ENCODE measurements around the gene ATP5F1C. TPM values are rescaled to one million over a fixed set of nuclear protein-coding genes. Genes with fewer than 3 reads are reported as not detected.
"Not testable (repeated sequence)": the region's sequence is repeated elsewhere in the genome, so short reads cannot be mapped to it uniquely, and the experiment has no call there.

ATP5F1C gene
- 435 TPM for polyA plus RNA-seq (2013, experiment 1 of 2)
- polyA plus RNA-seq (2013, experiment 2 of 2): 440 TPM

GRCh38 chr10:7787857-7788638 is at the start of gene ATP5F1C, which contains the start of gene KIN:
Gene ATP5F1C, plus strand, starts transcription at chr10:7788177. Its CDS starts 31 bp downstream, at chr10:7788208.
Gene KIN, minus strand, starts transcription at chr10:7787993. Its CDS starts 60 bp downstream, at chr10:7787933.
- Histone ChIP-seq H3K4me2 (ENCODE audit: low read length) (peak within 1 kb of the TSS; percentile 96), H3K79me1 (ENCODE audit: low read length) (peaks cover 27% of the 10 kb centered on the region), H2AK5ac (ENCODE audit: low read length) (no peak within 1 kb of the TSS), H3K4me3 (ENCODE audit: low read length) (peak within 1 kb of the TSS; percentile 65), H4K8ac (ENCODE audit: low read depth, low read length) (peak within 1 kb of the TSS; percentile 58), H2BK5ac (ENCODE audit: low read length) (no peak within 1 kb of the TSS), H3K79me2 (ENCODE audit: control insufficient read depth, insufficient read depth, low read length) (peaks cover 71% of the 10 kb centered on the region), H3K36me3 (ENCODE audit: control insufficient read depth, insufficient read depth, low read length) (no peaks in the 10 kb centered on the region), H3K4ac (ENCODE audit: low read depth, low read length) (peak within 1 kb of the TSS; percentile 22), H3K23ac (ENCODE audit: low read length) (peak within 1 kb of the TSS; percentile 29), H4K5ac (ENCODE audit: low read length) (no peak within 1 kb of the TSS), H3K4me1 (ENCODE audit: control insufficient read depth, low read depth, low read length) (no peaks in the 10 kb centered on the region), H2BK120ac (ENCODE audit: low read depth, low read length) (no peak within 1 kb of the TSS), H3K18ac (ENCODE audit: low read length) (peak within 1 kb of the TSS; percentile 16), H2BK15ac (replicated peaks; ENCODE audit: low read depth) (no peak within 1 kb of the TSS), H3K9ac (ENCODE audit: low read length) (peak within 1 kb of the TSS; percentile 94), H3K27ac (ENCODE audit: low read depth, low read length) (no peak within 1 kb of the TSS), H3K27me3 (ENCODE audit: insufficient read depth, low read length, poor library complexity) (no peaks in the 10 kb centered on the region), H3K56ac (ENCODE audit: low read length) (peak within 1 kb of the TSS; percentile 99)
- WGBS (ENCODE audit: extremely low coverage, insufficient coverage, low lambda C conversion rate): no CpG with 5 or more reads among the region's 59 CpGs
- DNase-seq: peak; percentile 98

GRCh38 chr10:7738536-7739407 is 49.2 kb upstream of the ATP5F1C start:
- no peaks in the 10 kb centered on the region for H3K79me2 ChIP-seq (ENCODE audit: control insufficient read depth, insufficient read depth, low read length)
- no peak overlapping the region for H4K5ac ChIP-seq (ENCODE audit: low read length)
- H4K8ac ChIP-seq (ENCODE audit: low read depth, low read length): no peak overlapping the region
- H2BK120ac ChIP-seq (ENCODE audit: low read depth, low read length): no peak overlapping the region
- no peak overlapping the region for H2BK15ac ChIP-seq (replicated peaks; ENCODE audit: low read depth)
- no peak overlapping the region for H3K4ac ChIP-seq (ENCODE audit: low read depth, low read length)
- H3K4me2 ChIP-seq (ENCODE audit: low read length): no peak overlapping the region
- no peak overlapping the region for H3K23ac ChIP-seq (ENCODE audit: low read length)
- H3K56ac ChIP-seq (ENCODE audit: low read length): no peak overlapping the region
- no peak overlapping the region for H2BK5ac ChIP-seq (ENCODE audit: low read length)
- H3K4me1 ChIP-seq (ENCODE audit: control insufficient read depth, low read depth, low read length): no peaks in the 10 kb centered on the region
- H3K9ac ChIP-seq (ENCODE audit: low read length): no peak overlapping the region
- H3K27ac ChIP-seq (ENCODE audit: low read depth, low read length): no peak overlapping the region
- H3K18ac ChIP-seq (ENCODE audit: low read length): no peak overlapping the region
- H3K79me1 ChIP-seq (ENCODE audit: low read length): no peaks in the 10 kb centered on the region
- H2AK5ac ChIP-seq (ENCODE audit: low read length): no peak overlapping the region
- no peak overlapping the region for H3K4me3 ChIP-seq (ENCODE audit: low read length)
- H3K36me3 ChIP-seq (ENCODE audit: control insufficient read depth, insufficient read depth, low read length): no peaks in the 10 kb centered on the region
- no peak for DNase-seq
- no peaks in the 10 kb centered on the region for H3K27me3 ChIP-seq (ENCODE audit: insufficient read depth, low read length, poor library complexity)
- WGBS (ENCODE audit: extremely low coverage, insufficient coverage, low lambda C conversion rate): no CpG with 5 or more reads among the region's 20 CpGs

GRCh38 chr10:7744307-7744706 is 43.7 kb upstream of the ATP5F1C start:
- no peak overlapping the region for H3K23ac ChIP-seq (ENCODE audit: low read length)
- no peak overlapping the region for H3K27ac ChIP-seq (ENCODE audit: low read depth, low read length)
- no peak overlapping the region for H4K5ac ChIP-seq (ENCODE audit: low read length)
- H3K4me3 ChIP-seq (ENCODE audit: low read length): no peak overlapping the region
- no peak for DNase-seq
- H3K36me3 ChIP-seq (ENCODE audit: control insufficient read depth, insufficient read depth, low read length): no peaks in the 10 kb centered on the region
- H3K79me1 ChIP-seq (ENCODE audit: low read length): no peaks in the 10 kb centered on the region
- H3K27me3 ChIP-seq (ENCODE audit: insufficient read depth, low read length, poor library complexity): no peaks in the 10 kb centered on the region
- no peak overlapping the region for H2BK120ac ChIP-seq (ENCODE audit: low read depth, low read length)
- no peak overlapping the region for H3K9ac ChIP-seq (ENCODE audit: low read length)
- no peaks in the 10 kb centered on the region for H3K79me2 ChIP-seq (ENCODE audit: control insufficient read depth, insufficient read depth, low read length)
- no peak overlapping the region for H3K56ac ChIP-seq (ENCODE audit: low read length)
- H2AK5ac ChIP-seq (ENCODE audit: low read length): no peak overlapping the region
- no peak overlapping the region for H3K18ac ChIP-seq (ENCODE audit: low read length)
- H2BK5ac ChIP-seq (ENCODE audit: low read length): no peak overlapping the region
- WGBS (ENCODE audit: extremely low coverage, insufficient coverage, low lambda C conversion rate): no CpG with 5 or more reads among the region's 8 CpGs
- no peak overlapping the region for H3K4ac ChIP-seq (ENCODE audit: low read depth, low read length)
- H2BK15ac ChIP-seq (replicated peaks; ENCODE audit: low read depth): no peak overlapping the region
- no peak overlapping the region for H3K4me2 ChIP-seq (ENCODE audit: low read length)
- no peaks in the 10 kb centered on the region for H3K4me1 ChIP-seq (ENCODE audit: control insufficient read depth, low read depth, low read length)
- H4K8ac ChIP-seq (ENCODE audit: low read depth, low read length): no peak overlapping the region

GRCh38 chr10:7748637-7749036 is 39.3 kb upstream of the ATP5F1C start:
- WGBS (ENCODE audit: extremely low coverage, insufficient coverage, low lambda C conversion rate): no CpG with 5 or more reads among the region's 7 CpGs
- DNase-seq: peak; percentile 55
- H3K9ac ChIP-seq (ENCODE audit: low read length); H3K4me1 ChIP-seq (ENCODE audit: control insufficient read depth, low read depth, low read length); H3K4me2 ChIP-seq (ENCODE audit: low read length); H3K27me3 ChIP-seq (ENCODE audit: insufficient read depth, low read length, poor library complexity); H3K79me1 ChIP-seq (ENCODE audit: low read length); H2AK5ac ChIP-seq (ENCODE audit: low read length); H3K23ac ChIP-seq (ENCODE audit: low read length); H4K8ac ChIP-seq (ENCODE audit: low read depth, low read length); H3K18ac ChIP-seq (ENCODE audit: low read length); H2BK120ac ChIP-seq (ENCODE audit: low read depth, low read length); H3K27ac ChIP-seq (ENCODE audit: low read depth, low read length); H3K36me3 ChIP-seq (ENCODE audit: control insufficient read depth, insufficient read depth, low read length); H2BK15ac ChIP-seq (replicated peaks; ENCODE audit: low read depth); H3K4me3 ChIP-seq (ENCODE audit: low read length); H3K79me2 ChIP-seq (ENCODE audit: control insufficient read depth, insufficient read depth, low read length); H3K4ac ChIP-seq (ENCODE audit: low read depth, low read length); H4K5ac ChIP-seq (ENCODE audit: low read length); H3K56ac ChIP-seq (ENCODE audit: low read length); H2BK5ac ChIP-seq (ENCODE audit: low read length): not testable (repeated sequence)

- no peak overlapping the region for H4K5ac ChIP-seq (ENCODE audit: low read length)
- H2BK5ac ChIP-seq (ENCODE audit: low read length): no peak overlapping the region
- H3K79me1 ChIP-seq (ENCODE audit: low read length): no peaks in the 10 kb centered on the region
- no peaks in the 10 kb centered on the region for H3K27me3 ChIP-seq (ENCODE audit: insufficient read depth, low read length, poor library complexity)
- H2AK5ac ChIP-seq (ENCODE audit: low read length): no peak overlapping the region
- no peaks in the 10 kb centered on the region for H3K4me1 ChIP-seq (ENCODE audit: control insufficient read depth, low read depth, low read length)
- no peak overlapping the region for H3K4me2 ChIP-seq (ENCODE audit: low read length)
- no peak overlapping the region for H3K23ac ChIP-seq (ENCODE audit: low read length)
- no peak overlapping the region for H3K27ac ChIP-seq (ENCODE audit: low read depth, low read length)
- no peak overlapping the region for H3K18ac ChIP-seq (ENCODE audit: low read length)
- DNase-seq: no peak
- H3K36me3 ChIP-seq (ENCODE audit: control insufficient read depth, insufficient read depth, low read length): peaks cover 2% of the 10 kb centered on the region
- H4K8ac ChIP-seq (ENCODE audit: low read depth, low read length): no peak overlapping the region
- H3K56ac ChIP-seq (ENCODE audit: low read length): no peak overlapping the region
- H3K4me3 ChIP-seq (ENCODE audit: low read length): no peak overlapping the region
- no CpG with 5 or more reads among the region's 5 CpGs for WGBS (ENCODE audit: extremely low coverage, insufficient coverage, low lambda C conversion rate)
- H3K4ac ChIP-seq (ENCODE audit: low read depth, low read length): no peak overlapping the region
- H2BK120ac ChIP-seq (ENCODE audit: low read depth, low read length): no peak overlapping the region
- no peak overlapping the region for H2BK15ac ChIP-seq (replicated peaks; ENCODE audit: low read depth)
- no peaks in the 10 kb centered on the region for H3K79me2 ChIP-seq (ENCODE audit: control insufficient read depth, insufficient read depth, low read length)
- H3K9ac ChIP-seq (ENCODE audit: low read length): no peak overlapping the region
Observed at GRCh38 chr10:7750222-7750621, 37.8 kb upstream of the ATP5F1C start.

Measured in mesendoderm (in vitro differentiated cells).